Colonic mucosa (tissue), 4 donors: ENCODE measurements around the gene BRD9. TPM values are rescaled to one million over a fixed set of nuclear protein-coding genes. Genes with fewer than 3 reads are reported as not detected.

Experiments used
- DNase-seq: peaks from one replicate; pipeline ENCODE4 v3.0.0-alpha.2; 2020
- H3K27ac ChIP-seq: fragments of 200-600 bp; one replicate; pipeline ENCODE4 v1.8.0; 2021
- H3K27me3 ChIP-seq: fragments of 200-600 bp; one replicate; pipeline ENCODE4 v1.8.0; 2021
- H3K36me3 ChIP-seq: fragments of 200-600 bp; one replicate; pipeline ENCODE4 v1.8.0; 2021
- H3K4me1 ChIP-seq: fragments of 200-600 bp; one replicate; pipeline ENCODE4 v1.8.0; 2021; ENCODE audit warnings: mild to moderate bottlenecking
- H3K4me3 ChIP-seq: fragments of 200-600 bp; one replicate; pipeline ENCODE4 v1.8.0; 2021
- H3K9ac ChIP-seq, 2 donors: one replicate each; pipeline ENCODE4 v1.7.0; 2013; ENCODE audit warnings: control low read depth in 2 of 2, low read depth in 2 of 2, low read length in 2 of 2
- H3K9me3 ChIP-seq: fragments of 200-600 bp; one replicate; pipeline ENCODE4 v1.8.0; 2021
- intact Hi-C: fragments of 100-400 bp; cut with DNase I; formaldehyde crosslinking; loops from one replicate; pipeline ENCODE4 v1.14.1; 2022
- total RNA-seq, 2 donors: library from RNA; stranded (reverse); fragmentation: NEBNext Ultra II Directional in 1 of 2; extraction: Animal tissue kit (Norgen Biotek cat#: 25700) in 1 of 2; gene quantifications; one replicate each; pipeline ENCODE4 v1.2.1, GENCODE V29; 2021
- TF ChIP-seq, protein P1 (sequence below): fragments of 200-600 bp; IDR thresholded peaks from one replicate; pipeline ENCODE4 v1.8.0; 2022; ENCODE audit warnings: antibody characterized with exemption, mild to moderate bottlenecking
- donor health status: healthy.
- donor health status: DM: no; HTN: no; CAD: no.
- donor health status: DM: no; HTN: no; CAD: no.

Gene BRD9
- total RNA-seq, 2 donors from 2014 or later = 22.3 to 41.8 TPM

DNA sequence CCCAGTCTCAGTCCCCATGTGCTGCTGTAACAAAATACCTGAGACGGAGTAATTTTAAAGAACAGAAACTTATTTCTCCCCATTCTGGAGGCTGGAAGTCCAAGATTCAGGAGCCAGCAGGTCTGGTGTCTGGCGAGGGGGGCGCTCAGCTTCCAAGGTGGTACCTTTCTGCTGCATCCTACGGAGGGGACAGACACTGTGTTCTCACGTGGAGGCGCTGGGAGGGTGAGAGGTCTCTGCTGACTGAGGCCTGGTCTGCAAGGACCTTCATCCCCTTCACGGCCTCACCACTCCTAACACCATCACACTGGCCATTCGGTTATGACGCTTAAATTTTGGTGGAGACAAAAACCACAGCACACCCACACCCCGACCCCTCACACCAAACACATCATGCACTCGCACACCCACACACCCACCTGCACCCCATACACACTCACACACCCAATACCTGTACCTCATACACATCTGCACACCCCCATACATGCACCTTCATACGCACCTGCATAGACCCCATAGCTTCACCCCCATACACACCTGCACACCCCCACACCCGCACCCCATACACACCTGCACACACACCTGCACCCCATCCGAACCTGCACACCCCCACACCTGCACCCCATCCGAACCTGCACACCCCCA lies 32.0 kb downstream of the BRD9 start:
- H3K27ac ChIP-seq = no peak overlapping the region
- no peaks in the 10 kb centered on the region for H3K4me1 ChIP-seq
- H3K9ac ChIP-seq = no peak overlapping the region
- intact Hi-C loops = no loop called here
- no peaks in the 10 kb centered on the region for H3K27me3 ChIP-seq
- no peaks in the 10 kb centered on the region for H3K9me3 ChIP-seq
- no peak overlapping the region for H3K4me3 ChIP-seq
- TF ChIP-seq, protein P1, sequence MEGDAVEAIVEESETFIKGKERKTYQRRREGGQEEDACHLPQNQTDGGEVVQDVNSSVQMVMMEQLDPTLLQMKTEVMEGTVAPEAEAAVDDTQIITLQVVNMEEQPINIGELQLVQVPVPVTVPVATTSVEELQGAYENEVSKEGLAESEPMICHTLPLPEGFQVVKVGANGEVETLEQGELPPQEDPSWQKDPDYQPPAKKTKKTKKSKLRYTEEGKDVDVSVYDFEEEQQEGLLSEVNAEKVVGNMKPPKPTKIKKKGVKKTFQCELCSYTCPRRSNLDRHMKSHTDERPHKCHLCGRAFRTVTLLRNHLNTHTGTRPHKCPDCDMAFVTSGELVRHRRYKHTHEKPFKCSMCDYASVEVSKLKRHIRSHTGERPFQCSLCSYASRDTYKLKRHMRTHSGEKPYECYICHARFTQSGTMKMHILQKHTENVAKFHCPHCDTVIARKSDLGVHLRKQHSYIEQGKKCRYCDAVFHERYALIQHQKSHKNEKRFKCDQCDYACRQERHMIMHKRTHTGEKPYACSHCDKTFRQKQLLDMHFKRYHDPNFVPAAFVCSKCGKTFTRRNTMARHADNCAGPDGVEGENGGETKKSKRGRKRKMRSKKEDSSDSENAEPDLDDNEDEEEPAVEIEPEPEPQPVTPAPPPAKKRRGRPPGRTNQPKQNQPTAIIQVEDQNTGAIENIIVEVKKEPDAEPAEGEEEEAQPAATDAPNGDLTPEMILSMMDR = no peak
- no peak for DNase-seq
- H3K36me3 ChIP-seq = no peaks in the 10 kb centered on the region

DNA sequence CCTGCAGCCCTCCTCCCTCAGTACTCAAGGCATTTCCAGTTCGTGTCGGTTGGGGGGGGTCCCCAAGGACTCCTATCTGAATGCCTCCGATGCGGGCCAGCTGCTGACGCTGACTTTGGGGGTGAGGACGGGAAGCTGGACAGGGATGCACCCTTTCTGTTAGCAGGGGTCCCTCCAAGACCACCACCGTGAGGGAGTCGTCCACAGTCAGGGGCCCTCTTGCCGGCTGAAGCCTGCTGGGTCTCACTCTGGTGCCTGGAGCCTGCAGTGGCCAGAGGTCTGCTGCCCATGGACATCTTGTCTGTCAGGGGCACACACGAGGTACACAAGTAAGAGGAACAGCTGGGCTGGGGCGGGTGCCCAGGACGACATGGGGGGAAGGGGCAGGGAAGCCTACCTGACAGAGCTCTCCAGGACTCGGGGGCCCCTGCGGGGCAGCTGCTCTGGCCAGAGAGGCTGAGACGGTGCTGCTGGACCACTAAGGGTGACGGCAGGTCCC lies 32.8 kb downstream of the BRD9 start:
- intact Hi-C loops = no loop called here
- Histone ChIP-seq H3K27ac (no peak overlapping the region), H3K36me3 (no peaks in the 10 kb centered on the region), H3K9me3 (no peaks in the 10 kb centered on the region), H3K4me3 (no peak overlapping the region), H3K9ac (no peak overlapping the region), H3K27me3 (no peaks in the 10 kb centered on the region), H3K4me1 (no peaks in the 10 kb centered on the region)
- TF ChIP-seq, protein P1 = no peak
- DNase-seq = no peak

DNA sequence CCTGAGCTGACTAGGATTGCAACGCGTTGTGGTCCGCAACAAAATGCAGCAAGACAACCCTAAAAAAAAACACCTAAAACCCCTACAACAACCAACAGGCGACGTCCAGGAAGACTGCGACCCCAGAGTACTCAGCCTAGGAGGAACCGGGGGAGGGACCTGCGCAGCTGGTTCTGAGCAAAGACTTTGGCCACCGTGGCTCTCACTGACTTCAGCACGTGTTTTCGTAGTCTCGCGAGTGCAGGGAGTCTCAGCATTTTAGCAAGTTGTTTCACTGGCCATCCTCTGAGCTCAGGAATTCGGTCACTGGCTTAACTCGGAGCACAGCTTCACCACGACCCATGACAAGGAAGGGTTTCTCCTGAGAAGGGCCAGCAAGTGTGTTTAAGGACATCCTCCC lies 33.2 kb downstream of the BRD9 start:
- Histone ChIP-seq H3K27me3 (no peaks in the 10 kb centered on the region), H3K4me1 (no peaks in the 10 kb centered on the region), H3K27ac (no peak overlapping the region), H3K9me3 (no peaks in the 10 kb centered on the region), H3K9ac (no peak overlapping the region), H3K4me3 (no peak overlapping the region), H3K36me3 (no peaks in the 10 kb centered on the region)
- intact Hi-C loops = no loop called here
- TF ChIP-seq, protein P1 = no peak
- DNase-seq = no peak

DNA sequence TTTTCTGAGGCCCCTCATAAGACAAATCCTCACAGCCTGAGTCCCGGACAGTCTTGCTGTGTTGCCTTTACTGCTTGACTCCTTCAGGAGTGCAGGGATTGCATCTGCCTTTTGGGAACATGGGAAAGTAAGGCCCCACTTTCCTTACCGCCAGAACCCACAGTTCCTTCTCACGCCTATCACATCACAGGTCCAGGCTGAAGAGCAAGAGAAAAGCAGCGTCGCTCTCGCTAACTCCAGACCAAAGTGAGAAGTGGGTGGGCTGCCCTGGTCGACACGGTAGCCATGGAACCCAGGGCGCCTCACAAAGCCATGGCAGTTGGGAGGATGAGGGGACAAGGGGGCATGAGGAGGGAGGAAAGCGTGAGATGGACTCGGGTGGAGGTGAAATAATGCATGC lies 33.9 kb downstream of the BRD9 start:
- DNase-seq = no peak
- Histone ChIP-seq H3K9ac (no peak overlapping the region), H3K27me3 (no peaks in the 10 kb centered on the region), H3K4me3 (no peak overlapping the region), H3K36me3 (no peaks in the 10 kb centered on the region), H3K9me3 (no peaks in the 10 kb centered on the region), H3K27ac (no peak overlapping the region), H3K4me1 (no peaks in the 10 kb centered on the region)
- TF ChIP-seq, protein P1 = no peak
- intact Hi-C loops = no loop called here

DNA sequence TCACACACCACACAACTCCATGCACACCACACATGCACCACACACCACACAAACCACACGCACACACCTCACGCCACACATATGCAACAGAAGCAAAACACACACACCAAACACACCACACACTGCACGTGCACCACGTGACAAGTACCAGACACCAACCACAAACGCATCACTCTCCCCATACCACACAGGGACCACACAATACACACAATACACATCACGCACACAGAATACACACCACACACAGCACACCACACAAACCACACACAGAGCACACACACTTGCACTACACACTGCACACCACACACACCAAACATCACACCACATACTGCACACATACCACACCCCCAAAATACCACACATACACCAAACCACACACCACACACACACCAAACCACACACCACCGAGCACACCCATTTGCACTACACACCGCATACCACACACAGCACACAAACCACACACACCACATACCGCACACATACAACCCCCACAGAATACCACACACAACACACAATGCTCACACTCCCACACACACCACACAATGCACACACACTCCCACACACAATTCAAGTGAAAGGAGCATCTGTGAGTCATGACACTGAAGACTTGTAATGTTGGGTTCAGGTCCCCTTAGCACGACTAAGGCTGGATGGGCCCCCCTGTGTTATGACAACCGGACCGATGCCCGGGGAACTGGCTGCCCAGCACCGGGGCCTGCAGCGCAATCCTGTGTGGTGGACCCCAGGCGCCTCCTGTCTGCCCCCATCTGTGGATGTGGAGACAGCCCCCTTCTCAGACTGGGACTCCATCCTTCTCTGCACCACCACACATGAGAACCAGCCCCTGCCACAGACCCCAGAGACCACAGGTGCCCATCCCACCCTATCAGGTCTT lies 35.8 kb downstream of the BRD9 start:
- TF ChIP-seq, protein P1 = no peak
- H3K9ac ChIP-seq = no peak overlapping the region
- H3K27me3 ChIP-seq = no peaks in the 10 kb centered on the region
- no peak overlapping the region for H3K4me3 ChIP-seq
- H3K9me3 ChIP-seq = no peaks in the 10 kb centered on the region
- no peak for DNase-seq
- H3K27ac ChIP-seq = no peak overlapping the region
- no peaks in the 10 kb centered on the region for H3K36me3 ChIP-seq
- H3K4me1 ChIP-seq = no peaks in the 10 kb centered on the region
- intact Hi-C loops = no loop called here
